Lower leg skin (tissue), 4 donors: ENCODE data around the gene DNAH10. TPM values are rescaled to one million over a fixed set of nuclear protein-coding genes. Genes with fewer than 3 reads are reported as not detected.

Source experiments
- DNase-seq, 2 donors: peaks; one replicate each; pipeline ENCODE4 v3.0.0-alpha.2; 2019; ENCODE audit warnings: low spot score in 2 of 2
- H3K4me3 ChIP-seq: fragments of 200-600 bp; sonication (generic); 2 replicates; pipeline ENCODE4 v1.5.1; 2017; ENCODE audit warnings: mild to moderate bottlenecking, low read depth; ENCODE audit not compliant: poor library complexity, severe bottlenecking
- POLR2A ChIP-seq, 2 donors: fragments of 450-650 bp; IDR thresholded peaks; one replicate each; pipeline ENCODE4 v1.6.1; 2016 to 2017; ENCODE audit warnings: antibody characterized with exemption in 2 of 2, mild to moderate bottlenecking in 1 of 2, moderate library complexity in 1 of 2
- WGBS, 2 donors: methylation state at CpG; one replicate each; pipeline ENCODE4 v1.1.5; 2018; 5-methylcytosine and 5-hydroxymethylcytosine counted together
- intact Hi-C: fragments of 100-400 bp; cut with DNase I; formaldehyde crosslinking; loops from one replicate; pipeline ENCODE4 v1.15.0; 2023; ENCODE audit warnings: low total_unique reads
- total RNA-seq, 4 donors: library from RNA; depleted of rRNA; stranded (reverse); fragments of >200 nt; gene quantifications; one replicate each; pipeline ENCODE4 v1.1.0, GENCODE V29; 2016
- TF ChIP-seq, protein P1 (sequence below), 3 donors: fragments of 450-650 bp; IDR thresholded peaks; one replicate each; pipeline ENCODE4 v1.5.1; 2016; ENCODE audit warnings: antibody characterized with exemption in 3 of 3, mild to moderate bottlenecking in 3 of 3, moderate library complexity in 2 of 3

DNAH10 gene, protein sequence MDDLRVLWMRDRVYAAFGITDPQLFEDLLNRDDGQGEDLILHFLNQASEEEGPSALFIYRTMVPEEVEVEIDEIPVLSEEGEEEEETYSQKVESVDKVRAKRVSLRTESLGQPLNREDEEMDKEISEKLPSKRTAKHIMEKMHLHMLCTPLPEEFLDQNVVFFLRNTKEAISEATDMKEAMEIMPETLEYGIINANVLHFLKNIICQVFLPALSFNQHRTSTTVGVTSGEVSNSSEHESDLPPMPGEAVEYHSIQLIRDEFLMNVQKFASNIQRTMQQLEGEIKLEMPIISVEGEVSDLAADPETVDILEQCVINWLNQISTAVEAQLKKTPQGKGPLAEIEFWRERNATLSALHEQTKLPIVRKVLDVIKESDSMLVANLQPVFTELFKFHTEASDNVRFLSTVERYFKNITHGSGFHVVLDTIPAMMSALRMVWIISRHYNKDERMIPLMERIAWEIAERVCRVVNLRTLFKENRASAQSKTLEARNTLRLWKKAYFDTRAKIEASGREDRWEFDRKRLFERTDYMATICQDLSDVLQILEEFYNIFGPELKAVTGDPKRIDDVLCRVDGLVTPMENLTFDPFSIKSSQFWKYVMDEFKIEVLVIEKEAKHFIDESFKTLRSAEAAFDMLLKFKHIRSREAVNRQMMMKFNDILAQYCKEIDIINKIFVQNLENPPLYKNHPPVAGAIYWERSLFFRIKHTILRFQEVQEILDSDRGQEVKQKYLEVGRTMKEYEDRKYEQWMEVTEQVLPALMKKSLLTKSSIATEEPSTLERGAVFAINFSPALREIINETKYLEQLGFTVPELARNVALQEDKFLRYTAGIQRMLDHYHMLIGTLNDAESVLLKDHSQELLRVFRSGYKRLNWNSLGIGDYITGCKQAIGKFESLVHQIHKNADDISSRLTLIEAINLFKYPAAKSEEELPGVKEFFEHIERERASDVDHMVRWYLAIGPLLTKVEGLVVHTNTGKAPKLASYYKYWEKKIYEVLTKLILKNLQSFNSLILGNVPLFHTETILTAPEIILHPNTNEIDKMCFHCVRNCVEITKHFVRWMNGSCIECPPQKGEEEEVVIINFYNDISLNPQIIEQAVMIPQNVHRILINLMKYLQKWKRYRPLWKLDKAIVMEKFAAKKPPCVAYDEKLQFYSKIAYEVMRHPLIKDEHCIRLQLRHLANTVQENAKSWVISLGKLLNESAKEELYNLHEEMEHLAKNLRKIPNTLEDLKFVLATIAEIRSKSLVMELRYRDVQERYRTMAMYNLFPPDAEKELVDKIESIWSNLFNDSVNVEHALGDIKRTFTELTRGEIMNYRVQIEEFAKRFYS (N-terminal part only)
- under 1 TPM in 3 of 4 donors, not detected in 1; 0.02 to 0.27 (median 0.06) TPM for total RNA-seq

DNA sequence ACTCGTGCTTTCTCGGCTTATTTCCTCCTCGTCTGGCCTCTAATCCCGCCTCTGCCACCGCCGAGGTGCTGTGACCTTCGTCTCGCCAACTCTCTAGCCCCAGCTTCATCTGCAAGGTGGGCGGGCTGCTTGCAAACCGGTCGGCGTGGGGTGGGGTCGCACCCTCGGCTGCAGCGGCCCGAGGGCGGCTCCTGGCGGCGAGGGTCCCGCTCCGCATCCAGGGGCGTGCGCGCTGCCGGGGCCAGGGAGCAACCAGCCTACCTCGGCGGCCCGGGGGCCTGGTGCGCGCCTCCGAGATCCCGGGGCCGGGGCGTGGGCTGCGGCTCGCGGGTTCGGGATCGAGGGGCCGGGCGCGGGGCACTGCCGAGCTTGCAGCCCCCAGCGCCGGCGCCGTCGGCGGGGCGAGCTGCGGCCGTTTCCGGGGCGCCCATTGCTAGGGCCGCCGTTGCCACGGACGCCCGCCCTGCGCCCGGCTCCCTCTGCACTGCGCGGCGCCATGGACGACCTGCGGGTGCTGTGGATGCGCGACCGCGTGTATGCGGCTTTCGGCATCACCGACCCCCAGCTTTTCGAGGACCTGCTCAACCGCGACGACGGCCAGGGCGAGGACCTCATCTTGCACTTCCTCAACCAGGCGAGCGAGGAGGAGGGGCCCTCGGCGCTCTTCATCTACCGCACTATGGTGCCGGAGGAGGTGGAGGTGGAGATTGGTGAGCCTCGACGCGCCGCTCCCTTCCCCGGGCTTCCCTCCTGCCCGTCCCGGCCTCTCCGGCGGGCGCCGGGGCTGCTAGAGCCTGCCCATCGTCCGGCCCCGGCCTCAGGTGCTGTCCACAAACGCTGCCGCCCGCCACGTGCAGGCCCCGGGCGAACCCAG lies at the start of gene DNAH10:
DNAH10 (plus strand) TSS at position 461 of the 874 bp plus-strand sequence; CDS start at position 497, 36 bp downstream.
- intact Hi-C loops = no loop called here
- 2 to 6% methylated on average over 59 to 71 of the region's 105 CpGs for WGBS, 2 donors

DNA sequence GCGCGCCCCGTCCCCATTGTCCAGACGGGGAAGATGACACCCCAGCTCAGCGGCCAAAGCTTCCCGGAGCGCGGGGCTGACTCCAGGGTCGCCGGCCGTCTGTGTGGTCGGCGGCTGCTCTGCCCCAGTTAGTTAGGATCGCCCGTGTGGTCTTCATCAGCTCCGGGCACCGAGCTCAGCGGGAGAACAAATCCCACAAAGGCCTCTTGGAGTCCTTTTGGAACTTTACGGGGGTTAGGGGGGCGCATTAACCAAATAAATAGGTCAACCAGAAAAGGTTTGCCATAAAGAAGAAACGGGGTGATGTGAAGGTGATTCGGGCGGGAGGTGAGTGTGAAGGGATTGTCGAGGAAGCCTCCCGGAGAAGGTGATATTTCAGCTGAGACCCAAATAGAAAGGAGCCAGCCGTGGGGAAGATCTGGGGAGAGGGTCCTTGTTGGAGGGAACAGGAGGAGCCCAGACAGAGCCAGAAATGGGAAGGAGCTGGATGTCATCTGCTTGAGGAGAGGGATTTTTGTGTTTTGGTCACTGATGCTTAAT lies 49.3 kb upstream of the DNAH10 start:
- WGBS, 2 donors = 1 to 3% methylated on average over 12 to 24 of the region's 26 CpGs
- TF ChIP-seq, protein P1, sequence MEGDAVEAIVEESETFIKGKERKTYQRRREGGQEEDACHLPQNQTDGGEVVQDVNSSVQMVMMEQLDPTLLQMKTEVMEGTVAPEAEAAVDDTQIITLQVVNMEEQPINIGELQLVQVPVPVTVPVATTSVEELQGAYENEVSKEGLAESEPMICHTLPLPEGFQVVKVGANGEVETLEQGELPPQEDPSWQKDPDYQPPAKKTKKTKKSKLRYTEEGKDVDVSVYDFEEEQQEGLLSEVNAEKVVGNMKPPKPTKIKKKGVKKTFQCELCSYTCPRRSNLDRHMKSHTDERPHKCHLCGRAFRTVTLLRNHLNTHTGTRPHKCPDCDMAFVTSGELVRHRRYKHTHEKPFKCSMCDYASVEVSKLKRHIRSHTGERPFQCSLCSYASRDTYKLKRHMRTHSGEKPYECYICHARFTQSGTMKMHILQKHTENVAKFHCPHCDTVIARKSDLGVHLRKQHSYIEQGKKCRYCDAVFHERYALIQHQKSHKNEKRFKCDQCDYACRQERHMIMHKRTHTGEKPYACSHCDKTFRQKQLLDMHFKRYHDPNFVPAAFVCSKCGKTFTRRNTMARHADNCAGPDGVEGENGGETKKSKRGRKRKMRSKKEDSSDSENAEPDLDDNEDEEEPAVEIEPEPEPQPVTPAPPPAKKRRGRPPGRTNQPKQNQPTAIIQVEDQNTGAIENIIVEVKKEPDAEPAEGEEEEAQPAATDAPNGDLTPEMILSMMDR (IDR thresholded peaks at IDR 0.05) = no peak
- no peak for TF ChIP-seq POLR2A (IDR thresholded peaks at IDR 0.05)
- H3K4me3 ChIP-seq = peak overlapping the region; percentile 93
- peak in 1 of 2 donors; percentile 84 for DNase-seq
- intact Hi-C loops = no loop called here

More for the DNA sequence above, at the start of gene DNAH10:
- no peak for TF ChIP-seq POLR2A (IDR thresholded peaks at IDR 0.05)
- TF ChIP-seq, protein P1 (IDR thresholded peaks at IDR 0.05) = no peak
- H3K4me3 ChIP-seq = peak within 1 kb of the TSS; percentile 14
- peak in 1 of 2 donors; percentile 84 for DNase-seq

DNA sequence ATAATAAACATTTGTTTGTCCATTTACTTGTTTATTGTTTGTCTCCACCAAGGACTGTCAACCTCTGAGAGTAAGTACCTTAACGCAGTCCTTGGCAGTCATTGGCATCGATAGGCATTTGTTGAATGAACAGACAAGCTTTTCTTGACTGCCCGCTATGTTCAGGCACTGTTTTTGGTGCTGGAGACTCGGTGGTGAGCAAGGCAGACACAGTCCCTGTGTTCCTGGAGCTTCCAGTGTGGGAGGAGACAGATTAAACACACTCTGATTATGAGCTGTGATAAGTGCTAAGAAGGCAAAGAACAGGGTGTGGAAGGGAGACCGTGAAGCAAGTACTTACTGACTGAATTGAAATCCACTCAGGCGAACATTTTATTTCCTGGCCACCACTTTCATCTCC lies 48.7 kb upstream of the DNAH10 start:
- intact Hi-C loops = no loop called here
- no peak for DNase-seq
- WGBS, 2 donors = 20 to 21% methylated on average over 6 of the region's 6 CpGs
- TF ChIP-seq POLR2A (IDR thresholded peaks at IDR 0.05) = no peak
- TF ChIP-seq, protein P1 (IDR thresholded peaks at IDR 0.05) = no peak
- H3K4me3 ChIP-seq = no peak overlapping the region

DNA sequence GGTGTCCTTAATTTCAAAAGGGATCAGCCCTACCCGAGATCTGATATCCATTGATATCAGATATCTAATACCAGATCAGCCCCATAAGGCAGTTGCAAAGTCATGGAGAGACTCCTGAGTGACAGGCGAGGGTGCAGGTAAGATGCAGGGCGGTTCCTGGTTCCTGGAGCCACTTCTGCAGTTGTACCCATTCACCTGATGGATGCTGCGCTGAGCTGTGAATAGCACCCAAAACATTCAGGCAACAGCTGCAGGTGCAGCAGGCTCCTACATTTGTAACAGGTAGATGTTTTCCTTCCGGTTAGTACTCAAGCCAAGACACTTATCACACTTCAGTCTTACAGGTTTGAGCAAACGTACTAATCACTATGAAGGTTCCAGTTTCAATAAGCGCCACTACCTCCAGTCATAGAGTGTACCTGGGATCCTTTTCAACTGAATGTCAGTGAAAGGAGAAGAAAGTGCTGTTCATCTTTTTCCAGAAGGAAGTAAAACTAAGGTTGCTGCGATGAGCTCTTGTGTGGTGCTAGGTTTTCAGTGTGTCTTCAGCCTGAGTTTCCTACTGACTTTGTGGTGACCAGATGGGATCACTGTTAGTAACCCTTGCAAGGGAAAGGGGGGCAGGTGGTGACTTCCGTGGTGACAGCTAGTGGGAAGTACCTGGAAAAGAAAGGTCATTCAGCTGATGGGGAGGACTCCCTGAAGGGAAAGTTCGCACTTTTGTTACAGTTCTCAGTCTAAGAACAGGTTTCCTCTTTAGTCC lies 48.1 kb upstream of the DNAH10 start:
- no peak for DNase-seq
- TF ChIP-seq POLR2A (IDR thresholded peaks at IDR 0.05) = no peak
- TF ChIP-seq, protein P1 (IDR thresholded peaks at IDR 0.05) = no peak
- no peak overlapping the region for H3K4me3 ChIP-seq
- intact Hi-C loops = no loop called here
- WGBS, 2 donors = 46 to 57% methylated on average over 10 of the region's 10 CpGs
